Neural cell (in vitro differentiated cells): ENCODE measurements around the gene CCDC33. TPM values are rescaled to one million over a fixed set of nuclear protein-coding genes. Genes with fewer than 3 reads are reported as not detected.

Experiments
- H2AFZ ChIP-seq: fragments of 200-600, 300-800 bp; sonication (generic), shearing (Covaris generic); 2 replicates; pipeline ENCODE4 v1.6.0; 2014; ENCODE audit warnings: low read depth, mild to moderate bottlenecking, antibody characterized with exemption, low read length, moderate library complexity
- H3F3A ChIP-seq: fragments of 200-600 bp; shearing (Covaris generic); 2 replicates; pipeline ENCODE4 v1.6.1; 2016; ENCODE audit warnings: mild to moderate bottlenecking, moderate library complexity, mixed read lengths, antibody characterized with exemption, low read length; ENCODE audit not compliant: insufficient read depth, poor library complexity, severe bottlenecking
- H3K27ac ChIP-seq: fragments of 200-600, 300-800 bp; sonication (generic), shearing (Covaris generic); 2 replicates; pipeline ENCODE4 v1.5.1; 2014; ENCODE audit warnings: mild to moderate bottlenecking, low read length, moderate library complexity
- H3K27me3 ChIP-seq: fragments of 300-800, 200-600 bp; sonication (generic), shearing (Covaris generic); 2 replicates; pipeline ENCODE4 v1.6.0; 2014; ENCODE audit warnings: mild to moderate bottlenecking, low read depth, low read length, moderate library complexity; ENCODE audit not compliant: insufficient read depth
- H3K36me3 ChIP-seq: fragments of 300-800, 200-600 bp; sonication (generic), shearing (Covaris generic); 2 replicates; pipeline ENCODE4 v1.5.1; 2014; ENCODE audit warnings: mild to moderate bottlenecking, antibody characterized with exemption, low read length, moderate library complexity; ENCODE audit not compliant: insufficient read depth
- H3K4me2 ChIP-seq: fragments of 300-800, 200-600 bp; sonication (generic), shearing (Covaris generic); 2 replicates; pipeline ENCODE4 v1.6.0; 2014; ENCODE audit warnings: mild to moderate bottlenecking, low read length
- H3K4me3 ChIP-seq: fragments of 300-800, 200-600 bp; sonication (generic), shearing (Covaris generic); 2 replicates; pipeline ENCODE4 v1.5.1; 2014; ENCODE audit warnings: mild to moderate bottlenecking, low read length, moderate library complexity
- H3K79me2 ChIP-seq: fragments of 200-600 bp; shearing (Covaris generic); replicated peaks from 2 replicates; pipeline ENCODE4 v1.6.0; 2014; ENCODE audit warnings: mild to moderate bottlenecking, low read length, moderate library complexity; ENCODE audit not compliant: insufficient read depth
- H3K9ac ChIP-seq: fragments of 300-800, 200-600 bp; sonication (generic), shearing (Covaris generic); 2 replicates; pipeline ENCODE4 v1.6.1; 2016; ENCODE audit warnings: mild to moderate bottlenecking, low read length, mixed read lengths
- H3K9me2 ChIP-seq: fragments of 200-600 bp; shearing (Covaris generic); 2 replicates; pipeline ENCODE4 v1.6.1; 2016; ENCODE audit warnings: mild to moderate bottlenecking, low read length, mixed read lengths; ENCODE audit not compliant: insufficient read depth
- H3K9me3 ChIP-seq: fragments of 200-600, 300-800 bp; sonication (generic), shearing (Covaris generic); 2 replicates; pipeline ENCODE4 v1.6.1; 2016; ENCODE audit warnings: mild to moderate bottlenecking, mixed run types, low read length, moderate library complexity, mixed read lengths
- H4K20me1 ChIP-seq: fragments of 200-600 bp; shearing (Covaris generic); 2 replicates; pipeline ENCODE4 v1.6.1; 2016; ENCODE audit warnings: mild to moderate bottlenecking, mixed run types; ENCODE audit not compliant: insufficient read depth
- EP300 ChIP-seq: fragments of 450-650 bp; conservative IDR thresholded peaks from 2 replicates; pipeline ENCODE4 v1.6.1; 2014; ENCODE audit warnings: antibody characterized with exemption, mild to moderate bottlenecking, moderate library complexity; ENCODE audit not compliant: poor library complexity, severe bottlenecking
- EZH2 ChIP-seq: fragments of 200-600, 300-800 bp; shearing (Covaris generic), sonication (generic); IDR thresholded peaks from 2 replicates; pipeline ENCODE4 v1.6.1; 2014; ENCODE audit warnings: antibody characterized with exemption, low read length, borderline replicate concordance, mild to moderate bottlenecking; ENCODE audit not compliant: insufficient read depth, poor library complexity, severe bottlenecking
- MXI1 ChIP-seq: fragments of 450-650 bp; conservative IDR thresholded peaks from 2 replicates; pipeline ENCODE4 v1.6.1; 2014; ENCODE audit warnings: antibody characterized with exemption, mild to moderate bottlenecking; ENCODE audit not compliant: poor library complexity, severe bottlenecking
- POLR2AphosphoS5 ChIP-seq: IDR thresholded peaks from 2 replicates; pipeline ENCODE4 v1.6.1; 2012
- RAD21 ChIP-seq: fragments of 450-650 bp; conservative IDR thresholded peaks from 2 replicates; pipeline ENCODE4 v1.6.1; 2014; ENCODE audit warnings: antibody characterized with exemption, mild to moderate bottlenecking, moderate library complexity
- SMC3 ChIP-seq: fragments of 450-650 bp; conservative IDR thresholded peaks from 2 replicates; pipeline ENCODE4 v1.6.1; 2014; ENCODE audit warnings: antibody characterized with exemption, mild to moderate bottlenecking, moderate library complexity; ENCODE audit not compliant: poor library complexity
- TAF1 ChIP-seq: IDR thresholded peaks from 2 replicates; pipeline ENCODE4 v1.6.1; 2012; ENCODE audit warnings: low read depth
- polyA plus RNA-seq: library from polyadenylated mRNA; depleted of rRNA; stranded (reverse); fragments of >200 nt; gene quantifications from 2 replicates; pipeline ENCODE4 v1.2.3, GENCODE V29; 2014
- TF ChIP-seq, protein P1 (sequence below): IDR thresholded peaks from 2 replicates; pipeline ENCODE4 v1.6.1; 2012; ENCODE audit warnings: borderline replicate concordance
- TF ChIP-seq, protein P2 (sequence below): fragments of 450-650 bp; IDR thresholded peaks from 2 replicates; pipeline ENCODE4 v1.5.1; 2014; ENCODE audit warnings: antibody characterized with exemption, mild to moderate bottlenecking, moderate library complexity; ENCODE audit not compliant: poor library complexity, severe bottlenecking

The CCDC33 gene
- polyA plus RNA-seq, 1 donor from 2014 or later: 1.4 TPM

DNA sequence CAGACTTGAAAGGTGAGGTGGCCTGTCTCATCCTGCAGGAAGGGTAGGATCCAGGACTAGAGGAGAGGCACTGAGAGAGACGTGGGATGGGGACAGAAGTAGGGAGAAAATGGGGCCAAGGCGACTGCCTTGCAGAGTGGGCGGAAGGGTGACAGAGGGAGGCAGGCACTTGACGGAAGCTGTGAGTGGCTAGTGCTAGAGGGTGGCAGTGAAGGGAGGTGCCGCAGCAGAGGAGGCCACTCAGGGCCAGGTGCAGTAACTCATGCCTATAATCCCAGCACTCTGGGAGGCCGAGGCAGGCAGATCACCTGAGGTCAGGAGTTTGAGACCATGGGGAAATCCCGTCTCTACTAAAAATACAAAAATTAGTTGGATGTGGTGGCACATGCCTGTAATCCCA is 7.3 kb downstream of the CCDC33 start:
- Histone ChIP-seq H3K79me2 (no peaks in the 10 kb centered on the region), H3K27me3 (no peaks in the 10 kb centered on the region), H3F3A (peaks cover 21% of the 10 kb centered on the region), H2AFZ (no peak overlapping the region), H3K9ac (peak overlapping the region; percentile 29), H3K9me3 (no peaks in the 10 kb centered on the region), H4K20me1 (no peaks in the 10 kb centered on the region), H3K4me2 (no peak overlapping the region), H3K9me2 (no peaks in the 10 kb centered on the region), H3K36me3 (no peaks in the 10 kb centered on the region), H3K4me3 (no peak overlapping the region), H3K27ac (peak overlapping the region; percentile 95)
- TF ChIP-seq, protein P1, sequence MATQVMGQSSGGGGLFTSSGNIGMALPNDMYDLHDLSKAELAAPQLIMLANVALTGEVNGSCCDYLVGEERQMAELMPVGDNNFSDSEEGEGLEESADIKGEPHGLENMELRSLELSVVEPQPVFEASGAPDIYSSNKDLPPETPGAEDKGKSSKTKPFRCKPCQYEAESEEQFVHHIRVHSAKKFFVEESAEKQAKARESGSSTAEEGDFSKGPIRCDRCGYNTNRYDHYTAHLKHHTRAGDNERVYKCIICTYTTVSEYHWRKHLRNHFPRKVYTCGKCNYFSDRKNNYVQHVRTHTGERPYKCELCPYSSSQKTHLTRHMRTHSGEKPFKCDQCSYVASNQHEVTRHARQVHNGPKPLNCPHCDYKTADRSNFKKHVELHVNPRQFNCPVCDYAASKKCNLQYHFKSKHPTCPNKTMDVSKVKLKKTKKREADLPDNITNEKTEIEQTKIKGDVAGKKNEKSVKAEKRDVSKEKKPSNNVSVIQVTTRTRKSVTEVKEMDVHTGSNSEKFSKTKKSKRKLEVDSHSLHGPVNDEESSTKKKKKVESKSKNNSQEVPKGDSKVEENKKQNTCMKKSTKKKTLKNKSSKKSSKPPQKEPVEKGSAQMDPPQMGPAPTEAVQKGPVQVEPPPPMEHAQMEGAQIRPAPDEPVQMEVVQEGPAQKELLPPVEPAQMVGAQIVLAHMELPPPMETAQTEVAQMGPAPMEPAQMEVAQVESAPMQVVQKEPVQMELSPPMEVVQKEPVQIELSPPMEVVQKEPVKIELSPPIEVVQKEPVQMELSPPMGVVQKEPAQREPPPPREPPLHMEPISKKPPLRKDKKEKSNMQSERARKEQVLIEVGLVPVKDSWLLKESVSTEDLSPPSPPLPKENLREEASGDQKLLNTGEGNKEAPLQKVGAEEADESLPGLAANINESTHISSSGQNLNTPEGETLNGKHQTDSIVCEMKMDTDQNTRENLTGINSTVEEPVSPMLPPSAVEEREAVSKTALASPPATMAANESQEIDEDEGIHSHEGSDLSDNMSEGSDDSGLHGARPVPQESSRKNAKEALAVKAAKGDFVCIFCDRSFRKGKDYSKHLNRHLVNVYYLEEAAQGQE: no peak
- TF ChIP-seq POLR2AphosphoS5 (no peak), EZH2 (no peak), TAF1 (no peak), EP300 (no peak), MXI1 (no peak), RAD21 (no peak), SMC3 (no peak)
- TF ChIP-seq, protein P2, sequence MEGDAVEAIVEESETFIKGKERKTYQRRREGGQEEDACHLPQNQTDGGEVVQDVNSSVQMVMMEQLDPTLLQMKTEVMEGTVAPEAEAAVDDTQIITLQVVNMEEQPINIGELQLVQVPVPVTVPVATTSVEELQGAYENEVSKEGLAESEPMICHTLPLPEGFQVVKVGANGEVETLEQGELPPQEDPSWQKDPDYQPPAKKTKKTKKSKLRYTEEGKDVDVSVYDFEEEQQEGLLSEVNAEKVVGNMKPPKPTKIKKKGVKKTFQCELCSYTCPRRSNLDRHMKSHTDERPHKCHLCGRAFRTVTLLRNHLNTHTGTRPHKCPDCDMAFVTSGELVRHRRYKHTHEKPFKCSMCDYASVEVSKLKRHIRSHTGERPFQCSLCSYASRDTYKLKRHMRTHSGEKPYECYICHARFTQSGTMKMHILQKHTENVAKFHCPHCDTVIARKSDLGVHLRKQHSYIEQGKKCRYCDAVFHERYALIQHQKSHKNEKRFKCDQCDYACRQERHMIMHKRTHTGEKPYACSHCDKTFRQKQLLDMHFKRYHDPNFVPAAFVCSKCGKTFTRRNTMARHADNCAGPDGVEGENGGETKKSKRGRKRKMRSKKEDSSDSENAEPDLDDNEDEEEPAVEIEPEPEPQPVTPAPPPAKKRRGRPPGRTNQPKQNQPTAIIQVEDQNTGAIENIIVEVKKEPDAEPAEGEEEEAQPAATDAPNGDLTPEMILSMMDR: no peak

DNA sequence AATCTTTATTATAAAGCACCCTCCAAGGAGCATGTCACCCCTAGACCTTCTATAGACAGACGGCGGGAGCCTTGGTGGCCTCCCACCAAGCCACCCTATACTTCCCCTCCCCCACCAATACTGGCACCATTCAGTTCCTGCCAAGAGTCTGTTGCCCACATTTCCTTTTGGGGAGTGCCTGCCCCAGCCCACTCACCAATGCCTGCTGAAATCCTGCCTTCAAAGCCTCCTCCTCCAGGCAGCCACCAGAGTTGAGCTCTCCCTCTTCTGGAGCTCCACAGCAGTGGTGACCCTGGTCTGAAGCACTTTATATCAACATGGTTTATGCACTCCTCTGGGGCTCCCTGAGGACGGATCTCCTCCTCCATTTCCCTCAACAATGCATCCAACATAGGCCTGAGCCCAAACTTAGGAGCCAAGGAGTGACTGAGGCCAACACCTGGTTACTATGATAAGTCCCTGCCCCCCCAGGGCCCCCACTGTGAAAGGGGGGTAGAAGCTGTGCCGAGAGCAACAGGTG is 8.8 kb downstream of the CCDC33 start:
- H3K9me3 ChIP-seq: no peaks in the 10 kb centered on the region
- peak overlapping the region; percentile 66 for H3K9ac ChIP-seq
- H3F3A ChIP-seq: peaks cover 21% of the 10 kb centered on the region
- TF ChIP-seq TAF1: no peak
- no peak for TF ChIP-seq POLR2AphosphoS5
- TF ChIP-seq RAD21: no peak
- no peak for TF ChIP-seq EZH2
- H3K36me3 ChIP-seq: no peaks in the 10 kb centered on the region
- peak overlapping the region; percentile 56 for H3K4me3 ChIP-seq
- no peaks in the 10 kb centered on the region for H3K27me3 ChIP-seq
- peak overlapping the region; percentile 95 for H3K27ac ChIP-seq
- no peaks in the 10 kb centered on the region for H4K20me1 ChIP-seq
- no peak overlapping the region for H2AFZ ChIP-seq
- H3K9me2 ChIP-seq: no peaks in the 10 kb centered on the region
- H3K4me2 ChIP-seq: peak overlapping the region; percentile 68
- no peaks in the 10 kb centered on the region for H3K79me2 ChIP-seq
